ENCODE data around the gene SLC46A1. TPM values are rescaled to one million over a fixed set of nuclear protein-coding genes. Genes with fewer than 3 reads are reported as not detected.
A peak's percentile ranks its signal among the peaks of the same experiment; 100 is the strongest.

The SLC46A1 gene
- total and polyA plus RNA-seq, 2 of the 8 experiments (the other 6 are each of a cell fraction or from before 2014, with no cell fraction given) = 5.3 to 8.7 TPM

GRCh38 chr17:28370744-28371103 lies 35.3 kb downstream of the SLC46A1 start:
- H3K27ac ChIP-seq (ENCODE audit: low read depth, low read length) = no peak overlapping the region
- H4K8ac ChIP-seq (ENCODE audit: extremely low read depth, insufficient read depth, low read length) = no peak overlapping the region
- H2AFZ ChIP-seq (ENCODE audit: low read length) = no peak overlapping the region
- ChIA-PET POLR2A (ENCODE audit: partially characterized antibody) (interaction anchor here (0.6 to 12.7 kb wide), 6 partner anchors 11 to 38 kb away, joined by 3 to 103 read pairs (median 4); partner anchors contain the start of gene POLDIP2), CTCF (ENCODE audit: partially characterized antibody) (interaction anchor here (0.8 to 4.6 kb wide), 13 partner anchors 8 to 486 kb away, joined by 3 to 20 read pairs (median 4); partner anchors contain the start of genes IFT20, POLDIP2, SLC13A2 and SLC46A1)
- WGBS, 2 experiments (ENCODE audit: extremely low coverage in 1 of 2, insufficient coverage in 1 of 2, insufficient read length in 1 of 2, insufficient replicate concordance in 2 of 2, low coverage in 1 of 2, low lambda C conversion rate in 2 of 2, missing lambda C conversion rate in 1 of 2) = 81% methylated on average over 1 of the region's 1 CpG; no CpG with 5 or more reads in 1 of the 2 experiments
- no peak overlapping the region for H2AK5ac ChIP-seq (ENCODE audit: low read depth, low read length)
- peak overlapping the region in 3 of 4 experiments; percentile 19 to 79 (median 34); a peak in 4 of 8 replicates for H3K4me3 ChIP-seq (ENCODE audit: extremely low read depth in 1 of 4, insufficient read depth in 2 of 4, low read depth in 3 of 4, low read length in 4 of 4)
- no peak overlapping the region for H3K56ac ChIP-seq (replicated peaks; ENCODE audit: insufficient read length, low read depth, low read length)
- H3K36me3 ChIP-seq (ENCODE audit: control insufficient read depth in 2 of 4, insufficient read depth in 4 of 4, low read length in 3 of 4) = no peaks in the 10 kb centered on the region
- no peak overlapping the region for H3K4ac ChIP-seq (replicated peaks; ENCODE audit: insufficient read length, low read depth, low read length)
- no peak overlapping the region for H3K14ac ChIP-seq (ENCODE audit: insufficient read length)
- DNase-seq (ENCODE audit: low read depth in 1 of 2, low spot score in 2 of 2) (no peak), FAIRE-seq (no peak)
- no peak overlapping the region for H2BK5ac ChIP-seq (ENCODE audit: low read depth, low read length)
- no peak overlapping the region for H4K91ac ChIP-seq (replicated peaks; ENCODE audit: insufficient read length, low read length)
- H3K79me1 ChIP-seq (ENCODE audit: low read depth, low read length) = no peaks in the 10 kb centered on the region; the same call in 1 of the 2 replicates
- H3K9ac ChIP-seq (replicated peaks in 1 of 4; ENCODE audit: extremely low read depth in 1 of 4, low read depth in 3 of 4, low read length in 3 of 4) = no peak overlapping the region
- no peak overlapping the region for H3K23ac ChIP-seq (ENCODE audit: insufficient read length)
- no peak overlapping the region for H2BK12ac ChIP-seq (ENCODE audit: low read depth, low read length)
- no peak overlapping the region for H2BK20ac ChIP-seq (ENCODE audit: low read length)
- no peaks in the 10 kb centered on the region for H3K9me3 ChIP-seq (ENCODE audit: insufficient read depth in 2 of 2, low read depth in 1 of 2, low read length in 1 of 2)
- H4K20me1 ChIP-seq (replicated peaks in 1 of 2; ENCODE audit: control insufficient read depth in 1 of 2, insufficient read depth in 2 of 2, low read length in 2 of 2) = peaks cover 2 to 12% of the 10 kb centered on the region in 2 experiments
- no peaks in the 10 kb centered on the region for H3K79me2 ChIP-seq (ENCODE audit: control insufficient read depth in 1 of 2, insufficient read depth in 2 of 2, low read length in 2 of 2)
- peaks cover 3 to 16% (median 9%) of the 10 kb centered on the region in 4 experiments; a peak in 6 of 7 replicates for H3K4me1 ChIP-seq (replicated peaks in 1 of 4; ENCODE audit: control insufficient read depth in 3 of 4, insufficient read depth in 4 of 4, low read length in 3 of 4)
- H3K4me2 ChIP-seq (ENCODE audit: insufficient read depth in 1 of 2, low read depth in 2 of 2, low read length in 2 of 2) = peak overlapping the region; percentile 62 to 89
- H4K5ac ChIP-seq (ENCODE audit: insufficient read length, low read depth, low read length) = no peak overlapping the region
- H2BK15ac ChIP-seq (ENCODE audit: low read length) = no peak overlapping the region
- H2BK120ac ChIP-seq (replicated peaks; ENCODE audit: low read depth, low read length) = no peak overlapping the region
- no peak overlapping the region for H3K18ac ChIP-seq (ENCODE audit: extremely low read depth, low read length)
- peaks cover 9 to 19% (median 19%) of the 10 kb centered on the region in 4 experiments for H3K27me3 ChIP-seq (replicated peaks in 1 of 4; ENCODE audit: control insufficient read depth in 3 of 4, extremely low read depth in 1 of 4, insufficient read depth in 3 of 4, low read length in 3 of 4)
- H3K23me2 ChIP-seq (ENCODE audit: low read depth, low read length) = peaks cover 16% of the 10 kb centered on the region; the same call in 1 of the 2 replicates
- TF ChIP-seq RFX5 (IDR thresholded peaks at IDR 0.05; ENCODE audit: borderline replicate concordance, low read depth, low read length) (no peak), SIRT6 (IDR thresholded peaks at IDR 0.05; ENCODE audit: low read length) (no peak)
